Sigmoid colon (tissue), 4 donors: ENCODE data around the gene DMPK.

Experiments
- CTCF ChIP-seq, 4 experiments: fragments of 450-650 bp in 3 of 4; fragments of 200-600 bp in 1 of 4; IDR thresholded peaks; one replicate each; pipeline ENCODE4 v1.5.1; 2016 to 2019; ENCODE audit warnings: antibody characterized with exemption in 4 of 4, mild to moderate bottlenecking in 3 of 4, moderate library complexity in 2 of 4
- EP300 ChIP-seq, 4 donors: sonication (generic); formaldehyde crosslinking; IDR thresholded peaks; one replicate each; pipeline ENCODE4 v1.6.1; 2017; ENCODE audit warnings: antibody characterized with exemption in 4 of 4
- POLR2A ChIP-seq, 2 donors: fragments of 450-650 bp; IDR thresholded peaks; one replicate each; pipeline ENCODE4 v1.6.1; 2016; ENCODE audit warnings: antibody characterized with exemption in 2 of 2, mild to moderate bottlenecking in 2 of 2, moderate library complexity in 2 of 2

GRCh38 chr19:45768984-45769782 is 13.1 kb downstream of the DMPK start, which contains the start of gene SIX5:
- TF ChIP-seq EP300 (IDR thresholded peaks at IDR 0.05) (peak in 1 of 4 donors; percentile 81), CTCF (IDR thresholded peaks at IDR 0.05) (no peak), POLR2A (IDR thresholded peaks at IDR 0.05) (peak; percentile 93 to 95)
